Gastrocnemius medialis (tissue), 4 donors: ENCODE data around the gene SGMS1. TPM values are rescaled to one million over a fixed set of nuclear protein-coding genes. Genes with fewer than 3 reads are reported as not detected.

ENCODE experiments used
- ATAC-seq, 2 donors: fragments of 150-250 bp; one replicate each; pipeline ENCODE4 v1.9.1; 2016
- DNase-seq, 2 donors: peaks; one replicate each; pipeline ENCODE4 v3.0.0-alpha.2; 2019
- H3K27ac ChIP-seq, 4 donors: fragments of 200-600 bp; sonication (generic); 1 replicate in 1 of 4; 2 replicates in 3 of 4; pipeline ENCODE4 v1.5.1; 2016 to 2018; ENCODE audit warnings: mild to moderate bottlenecking in 2 of 4, moderate library complexity in 1 of 4
- H3K27me3 ChIP-seq, 3 donors: fragments of 200-600 bp; sonication (generic) in 2 of 3; 1 replicate in 1 of 3; 2 replicates in 2 of 3; pipeline versions ENCODE4 v1.5.1 to v1.6.0; 2016 to 2019; ENCODE audit warnings: mild to moderate bottlenecking in 1 of 3, moderate library complexity in 1 of 3
- H3K36me3 ChIP-seq, 2 donors: fragments of 200-600 bp; sonication (generic) in 1 of 2; one replicate each; pipeline ENCODE4 v1.5.1; 2017 to 2018
- H3K4me1 ChIP-seq, 2 donors: fragments of 200-600 bp; sonication (generic) in 1 of 2; one replicate each; pipeline ENCODE4 v1.5.1; 2016 to 2017; ENCODE audit warnings: mild to moderate bottlenecking in 2 of 2
- H3K4me3 ChIP-seq, 4 donors: fragments of 200-600 bp; sonication (generic) in 3 of 4; 1 replicate in 1 of 4; 2 replicates in 3 of 4; pipeline ENCODE4 v1.5.1; 2016 to 2019; ENCODE audit warnings: mild to moderate bottlenecking in 2 of 4
- H3K9me3 ChIP-seq, 3 donors: fragments of 200-600 bp; sonication (generic) in 2 of 3; 1 replicate in 1 of 3; 2 replicates in 2 of 3; pipeline ENCODE4 v1.5.1; 2016 to 2019
- CTCF ChIP-seq, 5 experiments: fragments of 450-650 bp in 3 of 5; fragments of 200-600 bp in 2 of 5; sonication (generic) in 2 of 5; IDR thresholded peaks in 4 of 5; conservative IDR thresholded peaks in 1 of 5; 1 replicate in 4 of 5; 2 replicates in 1 of 5; pipeline ENCODE4 v1.5.1; 2016 to 2019; ENCODE audit warnings: antibody characterized with exemption in 5 of 5, mild to moderate bottlenecking in 3 of 5, moderate library complexity in 3 of 5
- POLR2A ChIP-seq, 2 donors: fragments of 450-650 bp; IDR thresholded peaks; one replicate each; pipeline ENCODE4 v1.6.1; 2017; ENCODE audit warnings: antibody characterized with exemption in 2 of 2, mild to moderate bottlenecking in 2 of 2, moderate library complexity in 2 of 2
- in situ Hi-C, 4 donors: fragments of 200-750 bp; cut with MboI; loops; one replicate each; pipeline versions ENCODE4 v1.15.0 to v1.8.0; 2017; ENCODE audit warnings: low sequenced_read_pairs in 4 of 4
- intact Hi-C: fragments of 100-400 bp; cut with DNase I; formaldehyde crosslinking; loops from one replicate; pipeline ENCODE4 v1.15.1; 2023; ENCODE audit warnings: low total_unique reads
- total RNA-seq, 4 donors: library from RNA; depleted of rRNA; stranded (reverse); fragments of >200 nt; gene quantifications; one replicate each; pipeline versions ENCODE4 v1.1.0 to v1.2.3, GENCODE V29; 2016

SGMS1 gene
- total RNA-seq, 4 donors from 2014 or later, result 17.6 to 30.7 (median 25.0) TPM

GRCh38 chr10:50286996-50287803, 336.6 kb downstream of the SGMS1 start:
- in situ Hi-C loops (loop anchor here in 1 of 4 donors (10.0 kb wide), 1 partner anchor 348 kb away; no protein-coding TSS in a partner anchor), intact Hi-C loops (no loop called here)
- no peak for ATAC-seq
- H3K27ac ChIP-seq, result no peak overlapping the region
- no peak overlapping the region for H3K4me3 ChIP-seq
- no peaks in the 10 kb centered on the region for H3K9me3 ChIP-seq
- TF ChIP-seq POLR2A (IDR thresholded peaks at IDR 0.05) (no peak), CTCF (IDR thresholded peaks at IDR 0.05 in 4 of 5, conservative IDR thresholded peaks at IDR 0.05 in 1 of 5) (no peak)
- H3K4me1 ChIP-seq, result no peaks in the 10 kb centered on the region
- DNase-seq, result no peak
- H3K27me3 ChIP-seq, result no peaks in the 10 kb centered on the region
- no peaks in the 10 kb centered on the region for H3K36me3 ChIP-seq

- H3K4me1 ChIP-seq, result no peaks in the 10 kb centered on the region
- no peak overlapping the region for H3K4me3 ChIP-seq
- DNase-seq (no peak), ATAC-seq (peak in 1 of 2 donors; percentile 42)
- H3K27me3 ChIP-seq, result no peaks in the 10 kb centered on the region
- no peaks in the 10 kb centered on the region for H3K9me3 ChIP-seq
- in situ Hi-C loops, result loop anchor here in 1 of 4 donors (10.0 kb wide), 1 partner anchor 348 kb away; no protein-coding TSS in a partner anchor
- no peak for TF ChIP-seq POLR2A (IDR thresholded peaks at IDR 0.05)
- TF ChIP-seq CTCF (IDR thresholded peaks at IDR 0.05 in 4 of 5, conservative IDR thresholded peaks at IDR 0.05 in 1 of 5), result no peak
- H3K36me3 ChIP-seq, result no peaks in the 10 kb centered on the region
- intact Hi-C loops, result no loop called here
- no peak overlapping the region for H3K27ac ChIP-seq
These were observed 337.2 kb downstream of the SGMS1 start for GRCh38 chr10:50286517-50286916.

GRCh38 chr10:50281967-50282522, 341.7 kb downstream of the SGMS1 start:
- H3K9me3 ChIP-seq, result no peaks in the 10 kb centered on the region
- H3K27me3 ChIP-seq, result no peaks in the 10 kb centered on the region
- DNase-seq (no peak), ATAC-seq (no peak)
- TF ChIP-seq CTCF (IDR thresholded peaks at IDR 0.05 in 4 of 5, conservative IDR thresholded peaks at IDR 0.05 in 1 of 5), result no peak
- no peak for TF ChIP-seq POLR2A (IDR thresholded peaks at IDR 0.05)
- no peak overlapping the region for H3K27ac ChIP-seq
- no peak overlapping the region for H3K4me3 ChIP-seq
- in situ Hi-C loops, result loop anchor here in 1 of 4 donors (10.0 kb wide), 1 partner anchor 353 kb away; no protein-coding TSS in a partner anchor
- no peaks in the 10 kb centered on the region for H3K4me1 ChIP-seq
- intact Hi-C loops, result no loop called here
- H3K36me3 ChIP-seq, result no peaks in the 10 kb centered on the region

- Histone ChIP-seq H3K27ac (no peak overlapping the region), H3K27me3 (no peaks in the 10 kb centered on the region), H3K9me3 (no peaks in the 10 kb centered on the region), H3K4me3 (no peak overlapping the region), H3K4me1 (no peaks in the 10 kb centered on the region), H3K36me3 (no peaks in the 10 kb centered on the region)
- ATAC-seq (no peak), DNase-seq (no peak)
- TF ChIP-seq CTCF (IDR thresholded peaks at IDR 0.05 in 4 of 5, conservative IDR thresholded peaks at IDR 0.05 in 1 of 5) (no peak), POLR2A (IDR thresholded peaks at IDR 0.05) (no peak)
- in situ Hi-C loops (loop anchor here in 1 of 4 donors (10.0 kb wide), 1 partner anchor 353 kb away; no protein-coding TSS in a partner anchor), intact Hi-C loops (no loop called here)
These were observed 342.4 kb downstream of the SGMS1 start for GRCh38 chr10:50281210-50281966.
